Parathyroid adenoma (tissue), 2 donors: ENCODE results near the gene EPS8.

Experiments
- H2AFZ ChIP-seq: fragments of 300-600 bp; sonication (generic); one replicate; pipeline ENCODE4 v1.7.0; 2017; ENCODE audit warnings: antibody characterized with exemption, mild to moderate bottlenecking
- H3K27ac ChIP-seq: fragments of 300-600 bp; sonication (generic); one replicate; pipeline ENCODE4 v1.7.0; 2017
- H3K27me3 ChIP-seq: fragments of 300-600 bp; sonication (generic); one replicate; pipeline ENCODE4 v1.7.0; 2017; ENCODE audit warnings: low read length; ENCODE audit not compliant: control insufficient read depth, insufficient read depth
- H3K36me3 ChIP-seq: fragments of 300-600 bp; sonication (generic); one replicate; pipeline ENCODE4 v1.7.0; 2017; ENCODE audit warnings: low read length; ENCODE audit not compliant: control insufficient read depth, insufficient read depth
- H3K4me1 ChIP-seq: fragments of 300-600 bp; sonication (generic); one replicate; pipeline ENCODE4 v1.7.0; 2017; ENCODE audit warnings: control low read depth
- H3K4me2 ChIP-seq: fragments of 300-600 bp; sonication (generic); one replicate; pipeline ENCODE4 v1.7.0; 2017; ENCODE audit warnings: low read length
- H3K4me3 ChIP-seq: fragments of 300-600 bp; sonication (generic); one replicate; pipeline ENCODE4 v1.7.0; 2017; ENCODE audit warnings: low read depth, low read length
- H3K79me2 ChIP-seq: fragments of 300-600 bp; sonication (generic); one replicate; pipeline ENCODE4 v1.7.0; 2017; ENCODE audit warnings: control low read depth
- H3K9ac ChIP-seq: fragments of 300-600 bp; sonication (generic); one replicate; pipeline ENCODE4 v1.7.0; 2017; ENCODE audit warnings: mild to moderate bottlenecking
- H3K9me3 ChIP-seq: fragments of 300-600 bp; sonication (generic); one replicate; pipeline ENCODE4 v1.7.0; 2017; ENCODE audit warnings: low read length; ENCODE audit not compliant: control insufficient read depth
- CTCF ChIP-seq: fragments of 300-600 bp; sonication (generic); IDR thresholded peaks from one replicate; pipeline ENCODE4 v1.7.0; 2017; ENCODE audit warnings: antibody characterized with exemption, mild to moderate bottlenecking
- donor health status: primary hyperparathyroidism.

EPS8 gene

GRCh38 chr12:15757553-15758255, 31.5 kb downstream of the EPS8 start:
- Histone ChIP-seq H3K27me3 (no peaks in the 10 kb centered on the region), H3K4me1 (no peaks in the 10 kb centered on the region), H3K4me2 (no peak overlapping the region), H3K27ac (no peak overlapping the region), H3K4me3 (no peak overlapping the region), H3K9ac (no peak overlapping the region), H3K79me2 (no peaks in the 10 kb centered on the region), H3K36me3 (no peaks in the 10 kb centered on the region), H2AFZ (no peak overlapping the region), H3K9me3 (no peaks in the 10 kb centered on the region)
- no peak for TF ChIP-seq CTCF

GRCh38 chr12:15756822-15757221, 32.4 kb downstream of the EPS8 start:
- Histone ChIP-seq H3K4me1 (no peaks in the 10 kb centered on the region), H3K9me3 (no peaks in the 10 kb centered on the region), H2AFZ (no peak overlapping the region), H3K4me2 (no peak overlapping the region), H3K4me3 (no peak overlapping the region), H3K9ac (no peak overlapping the region), H3K36me3 (no peaks in the 10 kb centered on the region), H3K27ac (no peak overlapping the region), H3K79me2 (no peaks in the 10 kb centered on the region), H3K27me3 (no peaks in the 10 kb centered on the region)
- no peak for TF ChIP-seq CTCF

GRCh38 chr12:15754233-15754632, 35.0 kb downstream of the EPS8 start:
- Histone ChIP-seq H3K4me3 (no peak overlapping the region), H3K36me3 (no peaks in the 10 kb centered on the region), H3K9ac (no peak overlapping the region), H3K9me3 (no peaks in the 10 kb centered on the region), H3K27me3 (no peaks in the 10 kb centered on the region), H2AFZ (no peak overlapping the region), H3K27ac (no peak overlapping the region), H3K4me1 (no peaks in the 10 kb centered on the region), H3K79me2 (no peaks in the 10 kb centered on the region), H3K4me2 (no peak overlapping the region)
- no peak for TF ChIP-seq CTCF

DNA sequence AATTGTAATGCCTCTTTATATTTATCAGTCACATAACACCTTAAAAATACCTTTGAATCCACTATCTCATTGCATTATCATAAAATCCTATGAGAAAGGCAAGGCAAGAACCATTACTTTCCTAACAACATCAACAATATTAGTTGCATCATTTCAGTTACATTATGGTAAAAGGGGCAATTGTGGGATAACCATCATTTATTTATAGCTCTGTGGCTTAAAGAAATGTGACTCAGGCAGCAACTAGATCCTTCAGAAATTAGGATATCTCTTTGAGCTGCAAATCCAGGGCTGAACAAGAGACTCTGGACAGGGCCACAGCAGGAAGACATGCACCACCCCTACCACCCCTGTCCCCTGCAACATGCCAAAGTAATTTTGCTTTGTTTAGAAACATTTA, 36.4 kb downstream of the EPS8 start:
- no peak overlapping the region for H3K9ac ChIP-seq
- H3K79me2 ChIP-seq, result no peaks in the 10 kb centered on the region
- no peak overlapping the region for H3K4me2 ChIP-seq
- no peaks in the 10 kb centered on the region for H3K36me3 ChIP-seq
- H3K4me3 ChIP-seq, result no peak overlapping the region
- no peaks in the 10 kb centered on the region for H3K9me3 ChIP-seq
- H2AFZ ChIP-seq, result no peak overlapping the region
- H3K4me1 ChIP-seq, result no peaks in the 10 kb centered on the region
- H3K27me3 ChIP-seq, result no peaks in the 10 kb centered on the region
- H3K27ac ChIP-seq, result no peak overlapping the region
- no peak for TF ChIP-seq CTCF

DNA sequence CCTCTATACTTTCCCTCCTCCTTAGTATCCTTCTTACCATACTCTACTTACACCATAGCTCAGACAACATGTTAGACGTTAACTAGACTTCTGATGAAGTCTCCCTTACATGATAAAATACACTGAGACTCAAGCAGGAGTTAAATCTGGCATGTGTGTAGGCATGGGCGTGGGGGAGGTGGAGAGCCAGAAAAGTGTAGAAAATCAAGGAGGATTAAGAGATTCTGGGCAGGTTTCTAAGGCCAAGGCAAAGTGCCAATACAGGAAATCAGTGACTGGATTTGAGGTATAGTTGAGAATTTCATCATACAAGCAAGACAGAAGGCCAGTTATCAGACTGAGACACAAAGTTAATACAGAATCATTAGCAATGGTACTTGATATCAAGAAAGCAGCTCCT, 37.4 kb downstream of the EPS8 start:
- Histone ChIP-seq H3K27ac (no peak overlapping the region), H3K79me2 (no peaks in the 10 kb centered on the region), H3K4me3 (no peak overlapping the region), H3K4me1 (no peaks in the 10 kb centered on the region), H2AFZ (no peak overlapping the region), H3K9me3 (no peaks in the 10 kb centered on the region), H3K36me3 (no peaks in the 10 kb centered on the region), H3K4me2 (no peak overlapping the region), H3K9ac (no peak overlapping the region), H3K27me3 (no peaks in the 10 kb centered on the region)
- TF ChIP-seq CTCF, result no peak
